ENCODE data around the gene BAMBI.

- no peak for TF ChIP-seq CTCF (IDR thresholded peaks at IDR 0.05; ENCODE audit: insufficient read depth, low read depth, low read length)
- TF ChIP-seq EZH2 (IDR thresholded peaks at IDR 0.05; ENCODE audit: insufficient read depth, low read length), result no peak
Measured at GRCh38 chr10:28719789-28720436, 42.6 kb downstream of the BAMBI start.

Data from astrocyte (in vitro differentiated cells and primary cell).